HL-60 (cell line): ENCODE data around the gene FXN.
"Not testable (repeated sequence)": the region's sequence is repeated elsewhere in the genome, so short reads cannot be mapped to it uniquely, and the experiment has no call there.

Source experiments
- TF ChIP-seq, protein P1 (sequence below): IDR thresholded peaks from one replicate; pipeline ENCODE4 v1.5.1; 2011; ENCODE audit warnings: low read length, control low read depth, inconsistent platforms; ENCODE audit not compliant: insufficient read depth
- TF ChIP-seq, protein P2 (sequence below): IDR thresholded peaks from 2 replicates; pipeline ENCODE4 v1.6.1; 2012; ENCODE audit warnings: low read depth; ENCODE audit not compliant: insufficient replicate concordance

DNA sequence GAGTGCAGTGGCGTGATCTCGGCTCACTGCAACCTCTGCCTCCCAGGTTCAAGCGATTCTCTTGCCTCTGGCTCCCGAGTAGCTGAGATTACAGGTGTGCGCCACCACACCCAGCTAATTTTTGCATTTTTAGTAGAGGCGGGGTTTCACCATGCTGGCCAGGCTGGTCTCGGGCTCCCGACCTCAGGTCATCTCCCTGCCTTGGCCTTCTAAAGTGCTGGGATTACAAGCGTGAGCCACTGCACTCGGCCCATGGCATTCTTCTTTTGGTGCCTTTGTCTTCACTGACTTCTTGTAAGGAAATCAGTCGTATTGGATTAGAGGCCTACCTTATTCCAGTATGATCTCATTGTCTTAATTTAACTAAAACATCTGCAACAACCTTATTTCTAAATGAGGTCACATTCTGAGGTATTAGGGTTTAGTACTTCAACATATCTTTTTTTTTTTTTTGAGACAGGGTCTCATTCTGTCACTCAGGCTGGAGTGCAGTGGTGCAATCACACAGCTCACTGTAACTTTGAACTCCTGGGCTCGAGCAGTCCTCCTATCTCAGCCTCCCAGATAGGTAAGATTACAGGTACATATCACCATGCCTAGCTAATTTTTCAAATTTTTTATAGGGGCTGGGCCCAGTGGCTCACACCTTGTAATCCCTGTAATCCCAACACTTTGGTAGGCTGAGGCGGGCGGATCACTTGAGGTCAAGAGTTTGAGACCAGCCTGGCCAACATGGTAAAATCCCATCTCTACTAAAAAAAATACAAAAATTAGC is 59.0 kb downstream of the FXN start:
- TF ChIP-seq, protein P1, sequence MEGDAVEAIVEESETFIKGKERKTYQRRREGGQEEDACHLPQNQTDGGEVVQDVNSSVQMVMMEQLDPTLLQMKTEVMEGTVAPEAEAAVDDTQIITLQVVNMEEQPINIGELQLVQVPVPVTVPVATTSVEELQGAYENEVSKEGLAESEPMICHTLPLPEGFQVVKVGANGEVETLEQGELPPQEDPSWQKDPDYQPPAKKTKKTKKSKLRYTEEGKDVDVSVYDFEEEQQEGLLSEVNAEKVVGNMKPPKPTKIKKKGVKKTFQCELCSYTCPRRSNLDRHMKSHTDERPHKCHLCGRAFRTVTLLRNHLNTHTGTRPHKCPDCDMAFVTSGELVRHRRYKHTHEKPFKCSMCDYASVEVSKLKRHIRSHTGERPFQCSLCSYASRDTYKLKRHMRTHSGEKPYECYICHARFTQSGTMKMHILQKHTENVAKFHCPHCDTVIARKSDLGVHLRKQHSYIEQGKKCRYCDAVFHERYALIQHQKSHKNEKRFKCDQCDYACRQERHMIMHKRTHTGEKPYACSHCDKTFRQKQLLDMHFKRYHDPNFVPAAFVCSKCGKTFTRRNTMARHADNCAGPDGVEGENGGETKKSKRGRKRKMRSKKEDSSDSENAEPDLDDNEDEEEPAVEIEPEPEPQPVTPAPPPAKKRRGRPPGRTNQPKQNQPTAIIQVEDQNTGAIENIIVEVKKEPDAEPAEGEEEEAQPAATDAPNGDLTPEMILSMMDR = not testable (repeated sequence)
- TF ChIP-seq, protein P2, sequence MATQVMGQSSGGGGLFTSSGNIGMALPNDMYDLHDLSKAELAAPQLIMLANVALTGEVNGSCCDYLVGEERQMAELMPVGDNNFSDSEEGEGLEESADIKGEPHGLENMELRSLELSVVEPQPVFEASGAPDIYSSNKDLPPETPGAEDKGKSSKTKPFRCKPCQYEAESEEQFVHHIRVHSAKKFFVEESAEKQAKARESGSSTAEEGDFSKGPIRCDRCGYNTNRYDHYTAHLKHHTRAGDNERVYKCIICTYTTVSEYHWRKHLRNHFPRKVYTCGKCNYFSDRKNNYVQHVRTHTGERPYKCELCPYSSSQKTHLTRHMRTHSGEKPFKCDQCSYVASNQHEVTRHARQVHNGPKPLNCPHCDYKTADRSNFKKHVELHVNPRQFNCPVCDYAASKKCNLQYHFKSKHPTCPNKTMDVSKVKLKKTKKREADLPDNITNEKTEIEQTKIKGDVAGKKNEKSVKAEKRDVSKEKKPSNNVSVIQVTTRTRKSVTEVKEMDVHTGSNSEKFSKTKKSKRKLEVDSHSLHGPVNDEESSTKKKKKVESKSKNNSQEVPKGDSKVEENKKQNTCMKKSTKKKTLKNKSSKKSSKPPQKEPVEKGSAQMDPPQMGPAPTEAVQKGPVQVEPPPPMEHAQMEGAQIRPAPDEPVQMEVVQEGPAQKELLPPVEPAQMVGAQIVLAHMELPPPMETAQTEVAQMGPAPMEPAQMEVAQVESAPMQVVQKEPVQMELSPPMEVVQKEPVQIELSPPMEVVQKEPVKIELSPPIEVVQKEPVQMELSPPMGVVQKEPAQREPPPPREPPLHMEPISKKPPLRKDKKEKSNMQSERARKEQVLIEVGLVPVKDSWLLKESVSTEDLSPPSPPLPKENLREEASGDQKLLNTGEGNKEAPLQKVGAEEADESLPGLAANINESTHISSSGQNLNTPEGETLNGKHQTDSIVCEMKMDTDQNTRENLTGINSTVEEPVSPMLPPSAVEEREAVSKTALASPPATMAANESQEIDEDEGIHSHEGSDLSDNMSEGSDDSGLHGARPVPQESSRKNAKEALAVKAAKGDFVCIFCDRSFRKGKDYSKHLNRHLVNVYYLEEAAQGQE = not testable (repeated sequence)
